Endodermal cell (in vitro differentiated cells): ENCODE data around the gene MACROD1. TPM values are rescaled to one million over a fixed set of nuclear protein-coding genes. Genes with fewer than 3 reads are reported as not detected.

Experiments used
- DNase-seq: peaks from one replicate; pipeline ENCODE4 v3.0.0-alpha.2; 2017
- H3K27ac ChIP-seq: 2 replicates; pipeline ENCODE4 v1.5.1; 2013; ENCODE audit warnings: mild to moderate bottlenecking, low read depth, low read length, moderate library complexity
- H3K27me3 ChIP-seq: 2 replicates; pipeline ENCODE4 v1.6.1; 2013; ENCODE audit warnings: mild to moderate bottlenecking, low read length, moderate library complexity; ENCODE audit not compliant: insufficient read depth, control insufficient read depth, poor library complexity, severe bottlenecking
- H3K36me3 ChIP-seq: 2 replicates; pipeline ENCODE4 v1.7.0; 2013; ENCODE audit warnings: mild to moderate bottlenecking, low read length, moderate library complexity; ENCODE audit not compliant: control insufficient read depth, insufficient read depth
- H3K4me1 ChIP-seq: one replicate; pipeline ENCODE4 v1.7.0; 2013; ENCODE audit warnings: low read length; ENCODE audit not compliant: control insufficient read depth, insufficient read depth
- H3K4me3 ChIP-seq: 2 replicates; pipeline ENCODE4 v1.5.1; 2013; ENCODE audit warnings: mild to moderate bottlenecking, low read length, moderate library complexity
- H3K9ac ChIP-seq: 2 replicates; pipeline ENCODE4 v1.6.1; 2013; ENCODE audit warnings: mild to moderate bottlenecking, low read length, moderate library complexity; ENCODE audit not compliant: poor library complexity, severe bottlenecking; ENCODE audit errors: extremely low read depth
- H3K9me3 ChIP-seq: 2 replicates; pipeline ENCODE4 v1.6.1; 2013; ENCODE audit warnings: mild to moderate bottlenecking, low read length, moderate library complexity; ENCODE audit not compliant: control insufficient read depth
- H3K27ac Mint-ChIP-seq: 2 replicates; pipeline ENCODE4 v1.8.0; 2020; ENCODE audit warnings: mixed read lengths
- H3K27me3 Mint-ChIP-seq: 2 replicates; pipeline ENCODE4 v1.8.0; 2021; ENCODE audit warnings: mild to moderate bottlenecking, mixed read lengths; ENCODE audit not compliant: insufficient read depth
- H3K36me3 Mint-ChIP-seq: 2 replicates; pipeline ENCODE4 v1.8.0; 2020; ENCODE audit warnings: low read depth, mixed read lengths
- H3K4me1 Mint-ChIP-seq: 2 replicates; pipeline ENCODE4 v1.8.0; 2020; ENCODE audit warnings: mixed read lengths
- H3K4me3 Mint-ChIP-seq: 2 replicates; pipeline ENCODE4 v1.8.0; 2020; ENCODE audit warnings: mild to moderate bottlenecking, moderate library complexity, mixed read lengths
- H3K9me3 Mint-ChIP-seq: 2 replicates; pipeline ENCODE4 v1.8.0; 2020; ENCODE audit warnings: mild to moderate bottlenecking, mixed read lengths
- CTCF ChIP-seq: fragments of 200-600 bp; sonication (generic); conservative IDR thresholded peaks from 2 replicates; pipeline ENCODE4 v1.5.0; 2021; ENCODE audit warnings: antibody characterized with exemption, mild to moderate bottlenecking
- WGBS, 2 experiments: methylation state at CpG; one replicate each; pipeline versions ENCODE4 v1.1.5 to v1.1.7; 2013; ENCODE audit warnings: missing lambda C conversion rate in 2 of 2, mixed read lengths in 1 of 2; ENCODE audit not compliant: insufficient coverage in 1 of 2, insufficient read length in 1 of 2; 5-methylcytosine and 5-hydroxymethylcytosine counted together
- total RNA-seq, 2 donors: library from RNA; stranded (reverse); fragmentation: NEBNext Ultra II Directional in 1 of 2; extraction: Animal tissue kit (Norgen Biotek cat#: 25700) in 1 of 2; gene quantifications; 2 replicates in 1 of 2; 3 replicates in 1 of 2; pipeline ENCODE4 v1.2.1, GENCODE V29; 2021

Gene MACROD1
- total RNA-seq, 2 donors from 2014 or later, result 23.0 to 41.9 TPM

GRCh38 chr11:64026575-64027205 lies 139.2 kb downstream of the MACROD1 start:
- Histone ChIP-seq H3K9me3 (no peaks in the 10 kb centered on the region), H3K36me3 (no peaks in the 10 kb centered on the region), H3K4me1 (peaks cover 7% of the 10 kb centered on the region), H3K4me3 (no peak overlapping the region), H3K27ac (no peak overlapping the region), H3K27me3 (peaks cover 5% of the 10 kb centered on the region), H3K9ac (no peak overlapping the region)
- no peaks in the 10 kb centered on the region for H3K9me3 Mint-ChIP-seq
- no peak for DNase-seq
- no peak overlapping the region for H3K4me3 Mint-ChIP-seq
- H3K27me3 Mint-ChIP-seq, result peaks cover 50% of the 10 kb centered on the region
- no peak for TF ChIP-seq CTCF
- 95 to 96% methylated on average over 6 to 7 of the region's 7 CpGs for WGBS, 2 experiments
- H3K36me3 Mint-ChIP-seq, result no peaks in the 10 kb centered on the region
- no peak overlapping the region for H3K27ac Mint-ChIP-seq
- peaks cover 22% of the 10 kb centered on the region for H3K4me1 Mint-ChIP-seq

GRCh38 chr11:64025205-64025604 lies 140.7 kb downstream of the MACROD1 start:
- H3K9me3 ChIP-seq, result no peaks in the 10 kb centered on the region
- 49 to 63% methylated on average over 4 of the region's 4 CpGs for WGBS, 2 experiments
- H3K4me3 ChIP-seq, result no peak overlapping the region
- no peak overlapping the region for H3K9ac ChIP-seq
- H3K36me3 ChIP-seq, result no peaks in the 10 kb centered on the region
- H3K4me1 ChIP-seq, result peaks cover 10% of the 10 kb centered on the region
- Mint-ChIP-seq H3K4me3 (no peak overlapping the region), H3K36me3 (no peaks in the 10 kb centered on the region), H3K27ac (no peak overlapping the region), H3K9me3 (no peaks in the 10 kb centered on the region), H3K27me3 (peaks cover 47% of the 10 kb centered on the region), H3K4me1 (peaks cover 27% of the 10 kb centered on the region)
- H3K27me3 ChIP-seq, result peaks cover 5% of the 10 kb centered on the region
- no peak for TF ChIP-seq CTCF
- DNase-seq, result peak; percentile 87
- H3K27ac ChIP-seq, result no peak overlapping the region

GRCh38 chr11:64023712-64024710 lies 141.9 kb downstream of the MACROD1 start:
- WGBS, 2 experiments, result 85 to 89% methylated on average over 15 to 20 of the region's 20 CpGs
- no peaks in the 10 kb centered on the region for H3K36me3 ChIP-seq
- no peak overlapping the region for H3K9ac ChIP-seq
- no peaks in the 10 kb centered on the region for H3K9me3 Mint-ChIP-seq
- H3K27me3 ChIP-seq, result no peaks in the 10 kb centered on the region
- no peak overlapping the region for H3K4me3 Mint-ChIP-seq
- H3K27me3 Mint-ChIP-seq, result peaks cover 41% of the 10 kb centered on the region
- peaks cover 27% of the 10 kb centered on the region for H3K4me1 Mint-ChIP-seq
- no peaks in the 10 kb centered on the region for H3K36me3 Mint-ChIP-seq
- no peak overlapping the region for H3K27ac Mint-ChIP-seq
- no peak overlapping the region for H3K4me3 ChIP-seq
- DNase-seq, result no peak
- H3K27ac ChIP-seq, result no peak overlapping the region
- no peaks in the 10 kb centered on the region for H3K9me3 ChIP-seq
- no peak for TF ChIP-seq CTCF
- H3K4me1 ChIP-seq, result peaks cover 10% of the 10 kb centered on the region
